Activated effector memory CD4-positive, alpha-beta T cell treated with Interleukin-2 at 50 U/mL for 16 hours (primary cell): ENCODE results near the gene PLIN4.
"Not testable (repeated sequence)": the region's sequence is repeated elsewhere in the genome, so short reads cannot be mapped to it uniquely, and the experiment has no call there.

ENCODE experiments used
- DNase-seq: peaks from one replicate; pipeline ENCODE4 v3.0.0-alpha.2; 2020

PLIN4 gene

GRCh38 chr19:4518345-4519171 is at the start of gene PLIN4:
PLIN4 (minus strand) TSS chr19:4518486; CDS start chr19:4518272, 214 bp downstream.
- DNase-seq: no peak

GRCh38 chr19:4567584-4568071 is 49.3 kb upstream of the PLIN4 start:
- peak; percentile 33 for DNase-seq

GRCh38 chr19:4566402-4567051 is 48.2 kb upstream of the PLIN4 start:
- DNase-seq: no peak

GRCh38 chr19:4563562-4563961 is 45.3 kb upstream of the PLIN4 start:
- DNase-seq: not testable (repeated sequence)

GRCh38 chr19:4562085-4562484 is 43.8 kb upstream of the PLIN4 start:
- not testable (repeated sequence) for DNase-seq

- no peak for DNase-seq
Measured at GRCh38 chr19:4559569-4559968, 41.3 kb upstream of the PLIN4 start, which contains the start of gene SEMA6B. SEMA6B (minus strand) TSS chr19:4559684; CDS start chr19:4558457, 1,227 bp downstream.

GRCh38 chr19:4557971-4558941 is 40.0 kb upstream of the PLIN4 start:
- no peak for DNase-seq

- no peak for DNase-seq
Measured at GRCh38 chr19:4557144-4557970, 39.1 kb upstream of the PLIN4 start.

GRCh38 chr19:4556597-4557127 is 38.4 kb upstream of the PLIN4 start:
- no peak for DNase-seq

- DNase-seq: no peak
Measured at GRCh38 chr19:4555657-4556561, 37.6 kb upstream of the PLIN4 start.

GRCh38 chr19:4554717-4555116 is 36.4 kb upstream of the PLIN4 start:
- DNase-seq: no peak

GRCh38 chr19:4553775-4554174 is 35.5 kb upstream of the PLIN4 start:
- DNase-seq: no peak

GRCh38 chr19:4553092-4553695 is 34.9 kb upstream of the PLIN4 start:
- no peak for DNase-seq

GRCh38 chr19:4552525-4552819 is 34.2 kb upstream of the PLIN4 start:
- no peak for DNase-seq

GRCh38 chr19:4550479-4551050 is 32.3 kb upstream of the PLIN4 start:
- DNase-seq: no peak

GRCh38 chr19:4550018-4550417 is 31.7 kb upstream of the PLIN4 start:
- no peak for DNase-seq

GRCh38 chr19:4548238-4548584 is 29.9 kb upstream of the PLIN4 start:
- DNase-seq: no peak

GRCh38 chr19:4547303-4548237 is 29.3 kb upstream of the PLIN4 start:
- DNase-seq: no peak
